Measurements from ENCODE around the gene TRAPPC1. TPM values are rescaled to one million over a fixed set of nuclear protein-coding genes. Genes with fewer than 3 reads are reported as not detected.

Gene TRAPPC1
- total and polyA plus RNA-seq, 2 of the 8 experiments (the other 6 are each of a cell fraction or from before 2014, with no cell fraction given): 114 to 170 TPM

DNA sequence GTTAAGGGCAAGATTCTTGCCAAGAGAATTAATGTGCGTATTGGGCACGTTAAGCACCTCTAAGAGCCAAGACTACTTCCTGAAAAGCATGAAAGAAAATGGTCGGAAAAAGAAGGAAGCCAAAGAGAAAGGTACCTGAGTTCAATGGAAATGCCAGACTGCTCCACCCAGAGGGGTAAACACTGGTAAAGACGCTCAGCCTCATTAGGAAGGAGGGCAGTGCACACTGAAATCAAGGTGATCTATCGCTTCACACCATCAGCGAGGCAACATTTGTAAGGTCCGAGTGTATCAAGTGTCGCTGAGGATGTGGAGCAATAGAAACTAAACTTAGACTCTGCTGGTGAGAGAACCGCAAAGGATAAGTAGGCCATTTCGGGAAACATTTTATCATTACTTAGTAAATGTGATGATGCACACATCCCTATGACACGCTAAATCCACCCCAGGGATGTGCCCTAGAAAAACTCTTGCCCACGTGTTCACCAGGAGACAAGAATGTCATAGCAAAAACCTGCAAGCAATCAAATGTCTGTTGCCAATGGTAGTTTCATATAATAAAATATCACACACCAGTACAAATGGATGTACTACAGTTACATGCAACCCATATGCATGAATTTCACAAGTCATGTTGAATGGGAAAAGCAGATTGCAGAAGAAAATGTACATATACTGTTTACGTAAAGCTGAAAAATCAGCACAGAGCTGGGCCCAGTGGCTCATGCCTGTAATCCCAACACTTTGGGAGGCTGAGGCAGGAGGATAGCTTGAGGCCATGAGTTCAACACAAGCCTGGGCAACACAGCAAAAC, 23.9 kb upstream of the TRAPPC1 start (continued):
- TF ChIP-seq, protein P1, sequence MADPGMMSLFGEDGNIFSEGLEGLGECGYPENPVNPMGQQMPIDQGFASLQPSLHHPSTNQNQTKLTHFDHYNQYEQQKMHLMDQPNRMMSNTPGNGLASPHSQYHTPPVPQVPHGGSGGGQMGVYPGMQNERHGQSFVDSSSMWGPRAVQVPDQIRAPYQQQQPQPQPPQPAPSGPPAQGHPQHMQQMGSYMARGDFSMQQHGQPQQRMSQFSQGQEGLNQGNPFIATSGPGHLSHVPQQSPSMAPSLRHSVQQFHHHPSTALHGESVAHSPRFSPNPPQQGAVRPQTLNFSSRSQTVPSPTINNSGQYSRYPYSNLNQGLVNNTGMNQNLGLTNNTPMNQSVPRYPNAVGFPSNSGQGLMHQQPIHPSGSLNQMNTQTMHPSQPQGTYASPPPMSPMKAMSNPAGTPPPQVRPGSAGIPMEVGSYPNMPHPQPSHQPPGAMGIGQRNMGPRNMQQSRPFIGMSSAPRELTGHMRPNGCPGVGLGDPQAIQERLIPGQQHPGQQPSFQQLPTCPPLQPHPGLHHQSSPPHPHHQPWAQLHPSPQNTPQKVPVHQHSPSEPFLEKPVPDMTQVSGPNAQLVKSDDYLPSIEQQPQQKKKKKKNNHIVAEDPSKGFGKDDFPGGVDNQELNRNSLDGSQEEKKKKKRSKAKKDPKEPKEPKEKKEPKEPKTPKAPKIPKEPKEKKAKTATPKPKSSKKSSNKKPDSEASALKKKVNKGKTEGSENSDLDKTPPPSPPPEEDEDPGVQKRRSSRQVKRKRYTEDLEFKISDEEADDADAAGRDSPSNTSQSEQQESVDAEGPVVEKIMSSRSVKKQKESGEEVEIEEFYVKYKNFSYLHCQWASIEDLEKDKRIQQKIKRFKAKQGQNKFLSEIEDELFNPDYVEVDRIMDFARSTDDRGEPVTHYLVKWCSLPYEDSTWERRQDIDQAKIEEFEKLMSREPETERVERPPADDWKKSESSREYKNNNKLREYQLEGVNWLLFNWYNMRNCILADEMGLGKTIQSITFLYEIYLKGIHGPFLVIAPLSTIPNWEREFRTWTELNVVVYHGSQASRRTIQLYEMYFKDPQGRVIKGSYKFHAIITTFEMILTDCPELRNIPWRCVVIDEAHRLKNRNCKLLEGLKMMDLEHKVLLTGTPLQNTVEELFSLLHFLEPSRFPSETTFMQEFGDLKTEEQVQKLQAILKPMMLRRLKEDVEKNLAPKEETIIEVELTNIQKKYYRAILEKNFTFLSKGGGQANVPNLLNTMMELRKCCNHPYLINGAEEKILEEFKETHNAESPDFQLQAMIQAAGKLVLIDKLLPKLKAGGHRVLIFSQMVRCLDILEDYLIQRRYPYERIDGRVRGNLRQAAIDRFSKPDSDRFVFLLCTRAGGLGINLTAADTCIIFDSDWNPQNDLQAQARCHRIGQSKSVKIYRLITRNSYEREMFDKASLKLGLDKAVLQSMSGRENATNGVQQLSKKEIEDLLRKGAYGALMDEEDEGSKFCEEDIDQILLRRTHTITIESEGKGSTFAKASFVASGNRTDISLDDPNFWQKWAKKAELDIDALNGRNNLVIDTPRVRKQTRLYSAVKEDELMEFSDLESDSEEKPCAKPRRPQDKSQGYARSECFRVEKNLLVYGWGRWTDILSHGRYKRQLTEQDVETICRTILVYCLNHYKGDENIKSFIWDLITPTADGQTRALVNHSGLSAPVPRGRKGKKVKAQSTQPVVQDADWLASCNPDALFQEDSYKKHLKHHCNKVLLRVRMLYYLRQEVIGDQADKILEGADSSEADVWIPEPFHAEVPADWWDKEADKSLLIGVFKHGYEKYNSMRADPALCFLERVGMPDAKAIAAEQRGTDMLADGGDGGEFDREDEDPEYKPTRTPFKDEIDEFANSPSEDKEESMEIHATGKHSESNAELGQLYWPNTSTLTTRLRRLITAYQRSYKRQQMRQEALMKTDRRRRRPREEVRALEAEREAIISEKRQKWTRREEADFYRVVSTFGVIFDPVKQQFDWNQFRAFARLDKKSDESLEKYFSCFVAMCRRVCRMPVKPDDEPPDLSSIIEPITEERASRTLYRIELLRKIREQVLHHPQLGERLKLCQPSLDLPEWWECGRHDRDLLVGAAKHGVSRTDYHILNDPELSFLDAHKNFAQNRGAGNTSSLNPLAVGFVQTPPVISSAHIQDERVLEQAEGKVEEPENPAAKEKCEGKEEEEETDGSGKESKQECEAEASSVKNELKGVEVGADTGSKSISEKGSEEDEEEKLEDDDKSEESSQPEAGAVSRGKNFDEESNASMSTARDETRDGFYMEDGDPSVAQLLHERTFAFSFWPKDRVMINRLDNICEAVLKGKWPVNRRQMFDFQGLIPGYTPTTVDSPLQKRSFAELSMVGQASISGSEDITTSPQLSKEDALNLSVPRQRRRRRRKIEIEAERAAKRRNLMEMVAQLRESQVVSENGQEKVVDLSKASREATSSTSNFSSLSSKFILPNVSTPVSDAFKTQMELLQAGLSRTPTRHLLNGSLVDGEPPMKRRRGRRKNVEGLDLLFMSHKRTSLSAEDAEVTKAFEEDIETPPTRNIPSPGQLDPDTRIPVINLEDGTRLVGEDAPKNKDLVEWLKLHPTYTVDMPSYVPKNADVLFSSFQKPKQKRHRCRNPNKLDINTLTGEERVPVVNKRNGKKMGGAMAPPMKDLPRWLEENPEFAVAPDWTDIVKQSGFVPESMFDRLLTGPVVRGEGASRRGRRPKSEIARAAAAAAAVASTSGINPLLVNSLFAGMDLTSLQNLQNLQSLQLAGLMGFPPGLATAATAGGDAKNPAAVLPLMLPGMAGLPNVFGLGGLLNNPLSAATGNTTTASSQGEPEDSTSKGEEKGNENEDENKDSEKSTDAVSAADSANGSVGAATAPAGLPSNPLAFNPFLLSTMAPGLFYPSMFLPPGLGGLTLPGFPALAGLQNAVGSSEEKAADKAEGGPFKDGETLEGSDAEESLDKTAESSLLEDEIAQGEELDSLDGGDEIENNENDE (IDR thresholded peaks at IDR 0.05; ENCODE audit: insufficient replicate concordance, low read length): no peak
- no peak for TF ChIP-seq MAFK (IDR thresholded peaks at IDR 0.05; ENCODE audit: low read depth, low read length)
- TF ChIP-seq BCL11A (IDR thresholded peaks at IDR 0.05; ENCODE audit: low read depth in 2 of 2, low read length in 2 of 2): no peak
- TF ChIP-seq JUND (IDR thresholded peaks at IDR 0.05; ENCODE audit: low read length): no peak
- TF ChIP-seq BACH1 (IDR thresholded peaks at IDR 0.05; ENCODE audit: low read length): no peak
- no peak for TF ChIP-seq GABPA (IDR thresholded peaks at IDR 0.05; ENCODE audit: borderline replicate concordance, insufficient read depth, low read length)
- TF ChIP-seq POLR2A (IDR thresholded peaks at IDR 0.05; ENCODE audit: control extremely low read depth in 1 of 2, low read depth in 2 of 2, low read length in 2 of 2): no peak
- TF ChIP-seq GTF2F1 (IDR thresholded peaks at IDR 0.05; ENCODE audit: borderline replicate concordance, low read depth, low read length): no peak
